HPDE6-E6E7 (cell line): ENCODE results near the gene HDAC7.

Source experiments
- DNase-seq: peaks from one replicate; pipeline ENCODE4 v3.0.0; 2011; ENCODE audit warnings: missing footprints; ENCODE audit errors: extremely low spot score

HDAC7 gene

GRCh38 chr12:47779301-47779942, 40.3 kb downstream of the HDAC7 start:
- peak; percentile 78 for DNase-seq

GRCh38 chr12:47778881-47779280, 40.8 kb downstream of the HDAC7 start:
- DNase-seq: no peak

- no peak for DNase-seq
Observed at GRCh38 chr12:47777741-47778558, 41.8 kb downstream of the HDAC7 start.

- no peak for DNase-seq
Observed at GRCh38 chr12:47777151-47777550, 42.6 kb downstream of the HDAC7 start.

GRCh38 chr12:47776471-47777143, 43.1 kb downstream of the HDAC7 start:
- no peak for DNase-seq

GRCh38 chr12:47775100-47775911, 44.4 kb downstream of the HDAC7 start:
- DNase-seq: no peak

- DNase-seq: no peak
Observed at GRCh38 chr12:47774663-47775062, 45.0 kb downstream of the HDAC7 start.

GRCh38 chr12:47773858-47774580, 45.7 kb downstream of the HDAC7 start:
- no peak for DNase-seq

- peak; percentile 92 for DNase-seq
Observed at GRCh38 chr12:47773062-47773857, 46.4 kb downstream of the HDAC7 start, which contains the start of gene SLC48A1. TSS of gene SLC48A1 (plus strand) at chr12:47773238. CDS start at chr12:47773305, 67 bp downstream.

GRCh38 chr12:47772738-47773061, 47.0 kb downstream of the HDAC7 start:
- DNase-seq: no peak

- DNase-seq: no peak
Observed at GRCh38 chr12:47772094-47772660, 47.5 kb downstream of the HDAC7 start.

- DNase-seq: no peak
Observed at GRCh38 chr12:47771304-47771703, 48.4 kb downstream of the HDAC7 start.

GRCh38 chr12:47770086-47770726, 49.5 kb downstream of the HDAC7 start:
- no peak for DNase-seq

- no peak for DNase-seq
Observed at GRCh38 chr12:47769234-47770085, 50.2 kb downstream of the HDAC7 start.

GRCh38 chr12:47768323-47768811, 51.3 kb downstream of the HDAC7 start:
- DNase-seq: no peak

GRCh38 chr12:47767216-47767724, 52.4 kb downstream of the HDAC7 start:
- no peak for DNase-seq

- DNase-seq: no peak
Observed at GRCh38 chr12:47766502-47767215, 53.0 kb downstream of the HDAC7 start.
